Sciatic nerve (tissue), 2 donors: ENCODE results near the gene AIPL1. TPM values are rescaled to one million over a fixed set of nuclear protein-coding genes. Genes with fewer than 3 reads are reported as not detected.
A peak's percentile ranks its signal among the peaks of the same experiment; 100 is the strongest.
"Not testable (repeated sequence)": the region's sequence is repeated elsewhere in the genome, so short reads cannot be mapped to it uniquely, and the experiment has no call there.

Experiments
- ATAC-seq: fragments of 200-7000 bp; cut with Tn5 transposase; one replicate; pipeline ENCODE4 v1.9.1; 2020; ENCODE audit warnings: mild to moderate bottlenecking, moderate library complexity
- DNase-seq: peaks from one replicate; pipeline ENCODE4 v3.0.0-alpha.2; 2020; ENCODE audit warnings: low spot score
- intact Hi-C: fragments of 100-400 bp; cut with DNase I; formaldehyde crosslinking; loops from one replicate; pipeline ENCODE4 v1.14.2; 2022
- total RNA-seq: library from RNA; stranded (reverse); fragmentation: NEBNext Ultra II Directional; extraction: Animal tissue kit (Norgen Biotek cat#: 25700); gene quantifications from one replicate; pipeline ENCODE4 v1.2.1, GENCODE V29; 2021
- donor health status: DM: no; HTN: no; CAD: no.
- donor health status: DM: no; HTN: no; CAD: no.

AIPL1 gene, protein sequence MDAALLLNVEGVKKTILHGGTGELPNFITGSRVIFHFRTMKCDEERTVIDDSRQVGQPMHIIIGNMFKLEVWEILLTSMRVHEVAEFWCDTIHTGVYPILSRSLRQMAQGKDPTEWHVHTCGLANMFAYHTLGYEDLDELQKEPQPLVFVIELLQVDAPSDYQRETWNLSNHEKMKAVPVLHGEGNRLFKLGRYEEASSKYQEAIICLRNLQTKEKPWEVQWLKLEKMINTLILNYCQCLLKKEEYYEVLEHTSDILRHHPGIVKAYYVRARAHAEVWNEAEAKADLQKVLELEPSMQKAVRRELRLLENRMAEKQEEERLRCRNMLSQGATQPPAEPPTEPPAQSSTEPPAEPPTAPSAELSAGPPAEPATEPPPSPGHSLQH
- total RNA-seq, result not detected

DNA sequence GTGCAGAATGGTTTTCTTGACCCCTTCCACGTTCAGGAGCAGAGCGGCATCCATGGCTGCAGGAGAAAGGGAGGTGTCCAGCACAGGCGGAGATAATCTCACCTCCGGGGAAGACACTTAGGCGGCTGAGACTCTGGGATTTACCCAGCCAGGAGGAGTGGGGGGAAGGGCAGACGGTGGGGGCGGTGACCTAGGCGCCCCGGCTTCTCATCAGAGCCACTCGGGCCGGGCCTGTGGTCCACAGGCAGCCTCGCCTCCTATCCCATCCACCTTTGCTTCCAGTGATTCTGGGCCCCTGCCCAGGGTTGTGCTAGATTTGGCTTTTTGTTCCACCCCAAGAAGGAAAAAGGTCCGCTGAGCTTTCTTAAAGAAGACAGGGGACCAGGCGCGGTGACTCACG, at the start of gene AIPL1:
Gene AIPL1 (minus strand): TSS at position 71 of the 400 bp plus-strand sequence. CDS start 17 bp downstream, at position 54.
- intact Hi-C loops, result no loop called here
- ATAC-seq, result no peak
- no peak for DNase-seq

DNA sequence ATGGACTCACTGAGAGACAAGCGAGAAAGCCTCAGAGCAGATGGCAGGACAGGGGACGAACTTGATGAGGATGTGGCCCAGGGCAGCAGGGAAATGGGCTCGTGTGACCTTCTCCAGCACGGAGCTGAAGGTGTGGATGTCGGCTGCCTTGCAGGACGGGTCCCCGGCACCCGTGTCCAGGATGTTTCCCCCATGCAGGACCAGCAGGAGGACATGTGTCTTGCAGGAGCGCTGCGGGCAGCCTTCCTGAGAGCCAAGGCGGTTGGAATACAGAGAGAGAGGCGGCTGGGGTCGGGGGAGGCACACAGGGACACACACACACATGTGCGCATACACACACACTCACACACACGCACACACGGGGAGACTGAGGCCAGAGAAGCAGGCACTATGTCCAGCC, 48.6 kb upstream of the AIPL1 start:
- intact Hi-C loops, result no loop called here
- no peak for ATAC-seq

DNA sequence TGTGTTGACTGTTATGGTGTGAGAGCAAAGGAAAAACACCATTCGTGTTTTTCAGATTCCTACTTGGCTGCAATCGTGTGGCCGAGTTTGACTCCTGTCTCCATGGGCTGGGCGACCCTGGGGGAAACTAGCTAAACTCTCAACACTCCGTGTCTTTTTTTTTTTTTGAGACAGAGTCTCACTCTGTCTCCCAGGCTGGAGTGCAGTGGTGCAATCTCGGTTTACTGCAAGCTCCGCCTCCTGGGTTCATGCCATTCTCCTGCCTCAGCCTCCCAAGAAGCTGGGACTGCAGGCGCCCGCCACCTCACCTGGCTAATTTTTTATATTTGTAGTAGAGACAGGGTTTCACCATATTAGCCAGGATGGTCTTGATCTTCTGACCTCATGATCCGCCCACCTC, 47.9 kb upstream of the AIPL1 start:
- intact Hi-C loops, ATAC-seq, DNase-seq: not testable (repeated sequence)

More for the DNA sequence above, 48.6 kb upstream of the AIPL1 start:
- no peak for DNase-seq

DNA sequence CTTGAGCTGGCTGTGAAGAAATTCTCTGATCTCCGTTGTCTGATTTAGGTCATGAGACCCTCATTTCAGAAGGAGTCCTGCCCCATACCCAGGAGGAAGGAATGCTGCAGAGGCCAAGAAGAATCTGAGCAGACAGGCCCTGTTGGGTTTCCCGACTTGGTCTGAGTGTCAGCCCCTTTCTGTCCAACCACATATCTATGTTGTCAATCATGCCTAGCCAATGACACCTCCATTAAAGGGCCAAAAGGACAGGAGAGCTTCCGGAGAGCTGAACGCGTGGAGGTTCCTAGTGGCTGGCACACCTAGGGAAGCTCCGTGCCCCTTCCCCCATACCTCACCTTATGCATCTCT, 47.2 kb upstream of the AIPL1 start:
- no peak for DNase-seq
- no peak for ATAC-seq
- intact Hi-C loops, result no loop called here

DNA sequence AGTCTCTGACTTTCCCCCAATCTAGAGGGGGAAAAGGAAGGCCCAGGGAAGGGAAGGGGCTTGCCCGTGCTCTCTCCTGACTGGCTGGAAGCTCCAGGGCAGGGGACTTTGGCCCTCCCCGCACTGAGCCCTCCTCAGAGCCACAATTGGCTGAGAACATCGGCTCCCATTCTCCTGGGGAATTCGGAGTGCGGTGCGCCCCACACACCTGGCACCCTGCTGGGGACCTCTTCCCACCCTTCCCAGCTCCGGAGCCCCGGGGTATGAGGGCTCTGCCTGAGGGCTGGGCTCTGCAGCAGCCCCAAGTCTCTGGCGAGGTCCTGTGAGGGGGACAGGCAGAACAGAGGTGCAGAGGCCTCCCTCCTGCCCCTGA, 45.4 kb upstream of the AIPL1 start:
- ATAC-seq (no peak), DNase-seq (no peak)
- intact Hi-C loops, result no loop called here

DNA sequence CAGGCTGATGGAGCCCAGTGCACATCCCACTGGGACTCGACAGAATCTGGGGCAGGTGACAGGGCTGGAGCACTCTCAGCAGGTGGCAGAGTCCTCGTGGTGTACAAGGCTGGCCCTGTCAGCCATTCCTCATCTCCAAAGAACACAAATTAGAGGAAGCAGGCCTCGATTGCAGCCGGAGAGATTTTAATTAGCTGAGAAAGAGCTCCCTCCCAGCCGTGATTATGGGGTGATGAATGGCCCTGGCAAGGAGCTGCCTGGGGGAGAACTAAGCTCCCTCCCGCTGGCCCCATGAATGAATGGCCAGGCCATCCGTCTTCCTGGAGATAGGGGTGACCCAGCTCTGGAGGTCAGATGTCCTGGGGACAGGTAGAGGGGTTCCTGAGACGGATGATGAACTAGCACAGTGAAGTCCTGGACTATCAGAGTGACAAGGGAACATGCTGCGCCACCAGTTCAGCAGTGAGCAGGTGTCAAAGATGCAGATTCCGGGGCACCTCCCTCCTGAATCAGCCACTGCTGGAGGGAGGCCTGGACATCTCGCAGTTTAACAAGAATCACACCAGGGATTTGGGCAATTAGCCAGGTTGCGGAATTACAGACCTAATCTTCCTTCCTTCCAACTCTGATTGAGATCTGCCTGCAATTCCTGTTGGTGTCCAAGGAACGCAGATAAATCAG, 44.8 kb upstream of the AIPL1 start:
- DNase-seq (no peak), ATAC-seq (no peak)
- intact Hi-C loops, result no loop called here

DNA sequence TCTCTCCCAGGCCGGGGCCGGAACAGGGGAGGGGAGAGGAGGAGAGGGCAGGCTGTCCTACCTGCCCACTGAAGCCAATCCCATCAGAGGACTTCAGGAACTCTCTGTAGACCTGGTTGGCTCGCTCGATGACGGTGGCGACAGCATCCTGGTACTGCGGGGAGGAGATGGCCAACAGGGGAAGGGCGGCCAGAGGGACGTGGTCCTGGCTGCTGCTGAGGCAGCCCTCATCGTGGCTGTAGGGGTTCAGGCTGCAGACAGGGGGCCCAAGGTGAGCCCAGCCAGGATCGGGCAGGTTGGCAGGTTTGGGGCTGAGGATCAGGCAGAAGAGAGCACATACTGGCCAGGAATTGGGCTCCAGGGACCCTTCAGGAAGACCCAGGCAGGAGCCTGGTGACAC, 43.6 kb upstream of the AIPL1 start:
- intact Hi-C loops, result no loop called here
- ATAC-seq, result no peak
- no peak for DNase-seq

DNA sequence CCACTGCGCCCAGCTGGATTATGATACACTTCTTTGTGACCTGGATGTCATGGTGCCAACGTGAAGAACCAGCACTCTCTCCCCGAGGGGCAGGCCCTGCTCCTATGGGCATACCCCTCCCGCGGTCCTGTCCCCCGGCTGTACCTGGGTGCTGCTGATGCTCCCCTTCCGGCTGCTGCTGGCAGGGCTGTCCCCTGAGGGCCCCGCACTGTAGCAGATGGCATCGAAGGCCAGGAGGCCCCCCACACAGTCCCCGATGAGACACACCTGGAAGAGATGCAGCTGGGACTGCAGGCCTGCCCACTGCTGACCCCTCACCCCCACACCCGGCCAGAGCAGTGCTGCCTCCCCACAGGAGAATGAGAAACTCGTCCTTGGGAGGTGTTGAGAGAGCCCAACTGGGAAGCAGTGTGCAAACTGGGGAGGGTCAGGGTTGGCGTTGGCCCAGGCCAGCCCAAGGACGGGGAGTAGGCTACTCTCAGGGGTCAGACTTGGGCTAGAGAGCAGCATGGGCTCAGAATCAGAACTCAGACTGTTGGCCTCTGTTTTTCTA, 43.0 kb upstream of the AIPL1 start:
- intact Hi-C loops, result no loop called here
- DNase-seq (no peak), ATAC-seq (no peak)

DNA sequence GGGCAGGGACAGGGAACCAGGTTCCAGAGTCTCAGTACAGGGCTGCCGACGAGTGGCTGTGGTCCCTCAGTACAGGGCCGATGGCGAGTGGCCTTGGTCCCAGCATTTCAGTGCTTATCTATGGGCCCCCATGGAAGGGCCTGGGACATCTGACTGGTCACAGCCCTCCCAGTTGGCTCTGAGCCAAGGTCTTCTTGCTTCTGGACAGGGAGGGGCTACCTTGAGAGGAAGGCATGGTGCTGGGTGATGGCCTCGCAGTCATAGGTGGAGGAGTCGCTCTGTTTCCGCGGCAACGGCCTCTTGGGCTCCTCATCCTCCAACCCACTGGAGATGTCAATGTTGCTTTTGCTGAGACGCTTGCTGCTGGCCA, 41.9 kb upstream of the AIPL1 start:
- ATAC-seq (no peak), DNase-seq (no peak)
- intact Hi-C loops, result no loop called here

DNA sequence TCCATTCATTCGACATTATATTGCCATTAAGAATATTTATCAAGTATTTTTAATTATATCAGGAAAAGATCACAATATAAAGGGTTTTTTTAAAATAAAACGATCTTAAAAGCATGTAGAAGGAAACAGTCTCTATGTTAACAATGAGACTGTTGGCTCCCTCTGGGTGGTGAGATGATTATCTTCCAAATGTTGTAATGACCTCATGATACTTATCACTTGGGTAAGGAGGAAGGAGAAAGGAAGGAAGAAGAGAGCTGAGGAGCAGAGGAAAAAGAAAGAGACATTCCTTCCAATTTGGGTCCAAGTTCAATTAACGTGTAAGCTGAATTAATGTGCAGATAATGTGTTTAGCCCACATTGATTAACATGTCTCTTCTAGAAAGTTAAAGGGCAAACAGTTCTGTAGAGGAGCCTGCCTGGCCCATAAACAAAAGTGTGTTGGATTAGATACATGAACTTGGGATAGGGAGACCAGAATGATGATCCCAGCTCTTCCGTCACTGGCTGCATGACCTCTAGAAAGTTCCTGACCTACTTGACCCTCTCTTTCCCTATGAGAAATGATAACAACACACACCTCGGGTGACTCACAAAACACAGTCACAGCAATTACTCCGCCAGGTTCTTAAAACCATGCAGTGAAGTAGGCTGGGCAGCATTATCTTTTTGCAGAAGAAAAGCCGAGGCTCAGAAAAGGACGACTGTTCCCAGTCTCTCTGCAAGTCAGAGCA, 41.3 kb upstream of the AIPL1 start:
- intact Hi-C loops, result no loop called here
- ATAC-seq (no peak), DNase-seq (no peak)

DNA sequence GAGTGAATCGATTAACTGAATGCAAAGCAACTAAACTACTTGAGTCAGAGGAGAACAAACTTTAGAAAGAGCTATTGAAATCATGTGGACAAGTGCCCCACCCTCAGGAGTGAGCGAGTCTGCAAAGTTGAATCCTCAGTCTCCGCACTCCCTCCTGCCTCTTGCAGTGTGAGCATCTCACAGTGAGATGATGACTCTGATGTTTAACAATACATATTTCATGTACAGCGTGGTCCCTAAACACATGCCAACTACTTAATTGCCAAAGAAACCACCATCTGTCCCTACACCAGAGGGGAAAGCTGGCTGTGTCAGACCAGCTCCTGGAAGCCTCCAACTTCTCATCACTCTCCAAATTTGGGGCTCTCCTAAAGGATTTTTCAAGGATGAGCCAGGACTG, 40.5 kb upstream of the AIPL1 start:
- ATAC-seq (no peak), DNase-seq (no peak)
- intact Hi-C loops, result no loop called here

DNA sequence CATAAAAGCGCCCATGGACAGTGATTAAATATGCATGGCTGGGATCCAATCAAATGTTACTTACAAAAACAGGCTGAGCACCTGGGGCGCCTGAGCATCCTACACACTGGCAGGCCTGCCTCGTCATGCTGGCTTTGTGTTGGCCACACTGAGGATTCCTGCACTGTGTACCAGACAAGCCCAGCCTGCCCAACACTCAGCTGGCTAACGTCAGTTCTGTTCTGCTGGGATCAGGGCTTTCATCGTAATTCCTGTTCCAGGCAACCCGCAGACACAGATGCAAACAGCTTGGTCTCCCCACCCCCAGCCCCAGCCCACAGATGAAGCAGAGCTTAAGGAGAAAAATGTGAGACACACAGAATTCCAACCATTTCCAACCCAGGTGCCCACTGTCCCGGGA, 40.0 kb upstream of the AIPL1 start:
- intact Hi-C loops, result no loop called here
- DNase-seq (no peak), ATAC-seq (no peak)

DNA sequence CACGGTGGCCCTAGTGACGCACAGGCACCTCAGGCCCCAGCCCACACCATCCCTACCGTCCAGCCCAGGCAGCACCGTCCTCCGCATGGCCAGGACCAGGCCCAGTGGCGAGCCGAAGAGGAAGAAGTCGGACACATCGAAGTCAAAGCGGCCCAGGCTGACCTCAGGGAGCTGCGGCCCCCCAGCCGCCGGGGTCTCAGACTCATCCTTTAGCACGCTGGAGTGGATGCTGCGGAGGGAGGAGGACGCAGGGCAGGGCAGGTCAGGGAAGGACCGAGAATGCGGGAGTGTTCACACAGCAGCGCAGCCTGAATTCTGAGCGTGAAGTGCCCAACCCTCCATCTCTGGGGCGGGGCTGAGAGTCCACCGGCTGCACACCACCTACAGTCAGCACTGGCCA, 39.5 kb upstream of the AIPL1 start:
- ATAC-seq (no peak), DNase-seq (no peak)
- intact Hi-C loops, result no loop called here

DNA sequence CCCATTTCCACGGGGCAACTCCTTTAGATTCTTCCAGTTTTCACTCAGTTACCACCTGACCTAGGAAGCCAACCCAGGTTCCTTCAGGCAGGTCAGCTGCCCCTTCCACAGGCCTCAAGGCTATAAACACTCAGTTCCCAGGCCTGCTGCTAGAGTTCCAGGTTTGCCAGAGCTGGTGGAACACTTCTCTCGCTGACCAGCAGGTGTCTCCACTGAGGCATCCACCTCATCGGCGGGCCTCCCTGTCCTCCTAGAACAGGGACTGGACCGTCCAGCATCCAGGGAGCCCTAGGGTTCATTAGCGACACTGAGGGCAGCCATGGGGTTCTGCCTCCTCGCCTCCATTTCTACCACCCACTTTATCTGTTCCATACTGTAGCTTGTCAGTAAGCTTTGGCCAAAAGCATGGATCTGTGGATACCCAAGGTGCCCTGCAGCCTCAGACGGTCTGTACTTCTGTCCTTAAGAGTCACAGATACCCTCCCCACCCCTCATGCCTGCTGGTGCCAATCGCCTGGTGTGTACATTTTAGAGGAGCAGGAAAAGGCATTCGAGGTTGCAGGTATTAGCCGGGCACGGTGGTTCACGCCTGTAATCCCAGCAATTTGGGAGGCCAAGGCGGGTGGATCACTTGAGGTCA, 38.3 kb upstream of the AIPL1 start:
- peak; percentile 70 for ATAC-seq
- peak; percentile 86 for DNase-seq
- intact Hi-C loops, result no loop called here

DNA sequence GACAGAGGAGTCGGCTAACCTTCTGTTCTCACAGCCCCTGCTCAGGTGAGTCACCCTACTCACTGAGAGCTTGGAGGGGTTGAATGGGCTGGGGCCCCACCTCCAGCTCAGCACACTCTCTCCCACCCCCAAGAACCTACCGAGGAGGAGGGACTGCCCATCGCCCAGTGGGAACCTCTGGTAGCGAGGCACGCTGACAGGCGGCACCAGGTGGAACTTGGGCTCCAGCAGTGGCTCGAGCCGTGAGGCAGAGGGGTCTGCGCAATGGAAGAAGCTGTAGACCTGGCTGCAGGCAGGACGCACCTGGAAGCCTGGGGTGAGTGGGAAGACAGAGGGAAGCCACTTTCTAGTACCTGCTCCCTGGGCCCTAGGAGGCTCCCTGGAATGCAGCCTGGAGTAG, 37.6 kb upstream of the AIPL1 start:
- no peak for ATAC-seq
- DNase-seq, result no peak
- intact Hi-C loops, result no loop called here

DNA sequence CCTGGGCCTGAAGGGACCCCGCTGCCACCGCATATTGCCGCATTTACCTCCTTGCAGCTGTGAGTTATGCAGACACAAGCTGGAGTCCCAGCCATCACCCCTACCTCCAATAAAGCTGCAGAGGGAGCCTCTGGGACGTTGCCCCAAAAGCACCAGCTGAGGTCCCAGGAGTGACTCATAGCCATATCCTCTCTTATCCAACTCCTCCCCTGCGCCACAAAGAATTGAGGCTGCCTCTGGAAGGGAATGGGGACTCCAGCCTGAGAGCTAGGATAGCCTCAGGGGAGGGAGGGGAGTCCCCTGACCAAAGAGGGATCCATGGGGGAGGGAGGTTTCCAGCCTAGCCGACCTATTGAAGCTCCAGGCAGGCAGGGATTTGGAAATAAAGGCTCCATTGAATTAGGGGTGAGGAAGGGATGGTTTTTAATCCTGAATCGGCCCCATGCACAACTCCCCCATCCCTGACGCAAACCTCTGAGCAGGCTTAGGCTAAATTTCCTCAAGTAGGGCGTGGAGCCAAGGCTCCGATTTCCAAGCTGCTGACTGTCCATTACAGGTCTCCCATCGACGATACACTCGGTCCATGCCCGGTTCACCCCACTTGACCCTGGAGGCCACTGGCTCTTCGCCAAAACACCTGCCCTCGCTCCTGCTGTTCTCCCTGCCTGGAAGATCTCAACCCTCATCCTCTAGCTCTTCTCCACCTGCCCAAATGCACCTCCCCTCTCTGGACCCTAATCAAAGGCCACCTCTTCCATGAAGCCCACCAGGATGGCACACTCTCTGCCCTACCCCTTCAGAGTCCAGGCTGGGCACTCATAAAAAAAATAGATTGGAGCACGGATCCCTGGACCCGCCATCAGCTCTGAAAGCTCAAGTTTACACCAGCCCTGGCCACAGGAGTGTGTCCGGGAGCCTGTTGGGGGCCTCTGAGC, 36.9 kb upstream of the AIPL1 start:
- intact Hi-C loops, result no loop called here
- DNase-seq (no peak), ATAC-seq (no peak)

DNA sequence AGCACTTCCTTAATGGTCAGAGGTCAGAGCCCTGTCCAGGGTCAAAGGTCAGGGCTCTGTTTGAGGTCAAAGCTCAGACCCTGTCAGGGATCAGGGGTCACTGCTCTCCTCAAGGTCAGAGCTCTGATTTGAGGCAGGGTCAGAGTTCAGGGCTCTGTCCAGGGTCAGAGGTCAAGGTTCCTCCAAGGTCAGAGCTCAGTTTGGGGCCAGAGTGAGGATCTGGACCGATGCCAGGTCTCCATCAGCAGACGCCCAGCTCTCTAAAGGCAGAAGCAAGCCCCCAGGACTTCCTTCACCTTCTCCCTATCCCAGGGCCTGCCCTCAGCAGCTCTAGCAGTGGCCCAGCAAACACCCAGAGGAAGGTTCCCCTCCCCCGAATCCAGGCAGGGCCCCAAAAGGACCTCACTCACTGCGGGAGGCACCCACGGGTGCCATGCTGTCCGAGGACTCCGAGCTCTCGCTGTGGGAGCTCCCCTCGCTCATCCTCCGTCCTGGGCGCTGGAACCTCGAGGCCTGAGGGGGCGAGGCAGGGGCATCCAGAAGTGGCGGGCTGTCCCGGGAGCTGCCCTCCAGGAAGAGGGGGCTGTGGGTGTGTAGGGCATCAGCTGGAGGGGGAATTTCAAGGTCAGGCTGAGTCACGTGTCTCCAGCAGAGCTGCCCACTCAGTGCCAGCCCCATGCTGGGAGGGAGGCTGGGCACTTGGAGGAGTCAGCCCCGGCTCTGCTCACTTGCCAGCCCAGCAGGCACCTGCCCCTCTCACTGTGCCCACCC, 36.0 kb upstream of the AIPL1 start:
- DNase-seq (no peak), ATAC-seq (no peak)
- intact Hi-C loops, result no loop called here
